Prostate gland (tissue), 2 donors: Measurements from ENCODE around the gene RASAL2.

Experiments
- POLR2A ChIP-seq: fragments of 450-650 bp; IDR thresholded peaks from one replicate; pipeline ENCODE4 v1.6.1; 2016; ENCODE audit warnings: antibody characterized with exemption, mild to moderate bottlenecking
- POLR2AphosphoS5 ChIP-seq: sonication (generic); formaldehyde crosslinking; IDR thresholded peaks from one replicate; pipeline ENCODE4 v1.6.1; 2017; ENCODE audit warnings: antibody characterized with exemption
- TF ChIP-seq, protein P1 (sequence below), 4 experiments: fragments of 200-600 bp in 2 of 4; fragments of 450-650 bp in 2 of 4; sonication (generic) in 2 of 4; IDR thresholded peaks; 1 replicate in 3 of 4; 2 replicates in 1 of 4; pipeline ENCODE4 v1.5.1; 2016 to 2019; ENCODE audit warnings: antibody characterized with exemption in 4 of 4, mild to moderate bottlenecking in 2 of 4, moderate library complexity in 2 of 4

DNA sequence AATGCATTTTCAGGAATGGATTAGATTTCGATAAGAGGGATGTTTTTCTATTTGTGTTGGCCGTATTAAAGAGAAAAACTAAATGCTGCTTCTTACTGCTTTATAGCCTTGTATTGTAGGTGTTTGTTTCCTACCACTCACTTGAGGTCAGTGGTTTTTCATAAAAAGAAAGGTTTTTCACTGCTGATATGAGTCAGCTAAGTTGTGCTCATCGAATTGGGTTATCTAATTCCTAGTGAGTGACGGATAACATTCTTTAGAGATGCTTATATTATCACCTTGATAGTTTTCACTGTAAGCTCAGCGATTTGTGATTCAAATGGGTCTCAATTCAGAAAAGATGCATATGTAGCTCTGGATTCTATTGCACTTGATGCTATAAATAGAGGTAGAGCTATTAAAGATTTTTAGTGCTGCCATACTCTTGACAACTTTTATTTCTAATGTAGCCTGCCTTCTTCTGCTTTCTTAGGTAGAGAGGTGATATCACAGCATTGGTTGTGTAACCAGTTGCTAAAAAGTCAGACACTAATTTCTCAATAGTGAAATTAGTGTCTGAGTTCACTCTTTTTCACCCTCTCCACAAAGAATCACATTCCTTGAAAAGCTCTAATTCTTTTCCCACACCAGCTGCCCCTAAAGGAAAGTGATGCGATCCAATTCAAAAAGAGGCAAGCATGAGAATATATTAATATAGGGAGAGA lies 180.0 kb downstream of the RASAL2 start:
- TF ChIP-seq POLR2AphosphoS5 (no peak), POLR2A (no peak)
- TF ChIP-seq, protein P1, sequence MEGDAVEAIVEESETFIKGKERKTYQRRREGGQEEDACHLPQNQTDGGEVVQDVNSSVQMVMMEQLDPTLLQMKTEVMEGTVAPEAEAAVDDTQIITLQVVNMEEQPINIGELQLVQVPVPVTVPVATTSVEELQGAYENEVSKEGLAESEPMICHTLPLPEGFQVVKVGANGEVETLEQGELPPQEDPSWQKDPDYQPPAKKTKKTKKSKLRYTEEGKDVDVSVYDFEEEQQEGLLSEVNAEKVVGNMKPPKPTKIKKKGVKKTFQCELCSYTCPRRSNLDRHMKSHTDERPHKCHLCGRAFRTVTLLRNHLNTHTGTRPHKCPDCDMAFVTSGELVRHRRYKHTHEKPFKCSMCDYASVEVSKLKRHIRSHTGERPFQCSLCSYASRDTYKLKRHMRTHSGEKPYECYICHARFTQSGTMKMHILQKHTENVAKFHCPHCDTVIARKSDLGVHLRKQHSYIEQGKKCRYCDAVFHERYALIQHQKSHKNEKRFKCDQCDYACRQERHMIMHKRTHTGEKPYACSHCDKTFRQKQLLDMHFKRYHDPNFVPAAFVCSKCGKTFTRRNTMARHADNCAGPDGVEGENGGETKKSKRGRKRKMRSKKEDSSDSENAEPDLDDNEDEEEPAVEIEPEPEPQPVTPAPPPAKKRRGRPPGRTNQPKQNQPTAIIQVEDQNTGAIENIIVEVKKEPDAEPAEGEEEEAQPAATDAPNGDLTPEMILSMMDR (IDR thresholded peaks at IDR 0.05) = no peak
